OCI-LY1 (cell line): ENCODE measurements around the gene GABBR2.

ENCODE experiments used
- CTCF ChIP-seq: fragments of 200-600 bp; sonication (generic), shearing (Covaris generic); IDR thresholded peaks from 2 replicates; pipeline ENCODE4 v1.5.1; 2017; ENCODE audit warnings: mild to moderate bottlenecking, antibody characterized with exemption, low read length, moderate library complexity, mixed read lengths
- EZH2 ChIP-seq: fragments of 200-600 bp; sonication (generic), shearing (Covaris generic); IDR thresholded peaks from 2 replicates; pipeline ENCODE4 v1.8.0; 2017; ENCODE audit warnings: borderline replicate concordance, mixed run types, mild to moderate bottlenecking, antibody characterized with exemption, low read length, moderate library complexity, mixed read lengths

- no peak for TF ChIP-seq CTCF
- TF ChIP-seq EZH2, result no peak
Measured at GRCh38 chr9:98750364-98751060, 41.8 kb upstream of the GABBR2 start.
